Gastroesophageal sphincter (tissue), 4 donors: Measurements from ENCODE around the gene HEPHL1. TPM values are rescaled to one million over a fixed set of nuclear protein-coding genes. Genes with fewer than 3 reads are reported as not detected.

Experiments
- ATAC-seq: fragments of 150-250 bp; one replicate; pipeline ENCODE4 v1.9.1; 2016; ENCODE audit warnings: mild to moderate bottlenecking, moderate library complexity
- H3K27ac ChIP-seq, 4 donors: fragments of 200-600 bp; sonication (generic) in 3 of 4; 1 replicate in 3 of 4; 2 replicates in 1 of 4; pipeline ENCODE4 v1.5.1; 2016 to 2019
- H3K27me3 ChIP-seq: fragments of 200-600 bp; sonication (generic); one replicate; pipeline ENCODE4 v1.5.1; 2019
- H3K36me3 ChIP-seq, 2 donors: fragments of 200-600 bp; sonication (generic); one replicate each; pipeline ENCODE4 v1.5.1; 2019; ENCODE audit warnings: control low read depth in 1 of 2
- H3K4me1 ChIP-seq, 3 donors: fragments of 200-600 bp; sonication (generic); 1 replicate in 2 of 3; 2 replicates in 1 of 3; pipeline ENCODE4 v1.5.1; 2016 to 2019; ENCODE audit warnings: control low read depth in 2 of 3
- H3K4me3 ChIP-seq, 2 donors: fragments of 200-600 bp; sonication (generic); one replicate each; pipeline ENCODE4 v1.5.1; 2019; ENCODE audit warnings: mild to moderate bottlenecking in 1 of 2, moderate library complexity in 1 of 2
- H3K9me3 ChIP-seq, 3 donors: fragments of 200-600 bp; sonication (generic); one replicate each; pipeline ENCODE4 v1.5.1; 2017 to 2019; ENCODE audit warnings: control low read depth in 2 of 3
- EP300 ChIP-seq: sonication (generic); formaldehyde crosslinking; IDR thresholded peaks from one replicate; pipeline ENCODE4 v1.6.1; 2017; ENCODE audit warnings: antibody characterized with exemption, mild to moderate bottlenecking
- POLR2A ChIP-seq, 2 donors: fragments of 450-650 bp; IDR thresholded peaks; one replicate each; pipeline ENCODE4 v1.6.1; 2017; ENCODE audit warnings: antibody characterized with exemption in 2 of 2, mild to moderate bottlenecking in 2 of 2, moderate library complexity in 1 of 2
- POLR2AphosphoS5 ChIP-seq: sonication (generic); formaldehyde crosslinking; IDR thresholded peaks from one replicate; pipeline ENCODE4 v1.6.1; 2017; ENCODE audit warnings: antibody characterized with exemption
- WGBS, 2 donors: methylation state at CpG; one replicate each; pipeline ENCODE4 v1.1.5; 2018; ENCODE audit warnings: low coverage in 1 of 2; 5-methylcytosine and 5-hydroxymethylcytosine counted together
- total RNA-seq, 4 donors: library from RNA; depleted of rRNA; stranded (reverse); fragments of >200 nt; gene quantifications; one replicate each; pipeline ENCODE4 v1.1.0, GENCODE V29; 2016
- TF ChIP-seq, protein P1 (sequence below), 4 experiments: fragments of 200-600 bp in 2 of 4; fragments of 450-650 bp in 2 of 4; sonication (generic) in 1 of 4; IDR thresholded peaks; one replicate each; pipeline ENCODE4 v1.5.1; 2017 to 2019; ENCODE audit warnings: antibody characterized with exemption in 4 of 4, mild to moderate bottlenecking in 2 of 4, moderate library complexity in 2 of 4

HEPHL1 gene
- total RNA-seq, 4 donors from 2014 or later: 0.16 to 0.67 TPM; not detected in 2

DNA sequence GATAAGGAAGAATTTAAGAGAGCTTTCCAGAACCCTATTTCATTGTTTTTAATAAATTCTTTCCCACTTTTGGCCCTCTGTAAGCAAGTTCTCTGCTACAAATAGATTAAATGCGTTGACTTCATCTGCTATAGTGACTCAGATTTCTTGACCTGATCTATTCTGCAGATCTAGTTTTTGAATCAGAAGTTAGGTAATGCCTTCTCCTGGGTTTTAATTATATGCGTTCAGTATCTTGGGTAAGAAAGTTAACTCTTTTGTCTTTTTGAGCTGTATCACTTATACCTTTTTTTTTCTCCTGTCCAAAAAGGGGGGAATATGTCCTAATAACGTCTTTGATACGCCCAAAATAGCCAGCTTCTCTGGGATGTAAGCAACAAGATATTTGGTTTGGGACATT is 2.4 kb upstream of the HEPHL1 start:
- Histone ChIP-seq H3K9me3 (peaks cover 0 to 5% (median 0%) of the 10 kb centered on the region in 3 donors), H3K27ac (no peak overlapping the region), H3K4me3 (no peak overlapping the region), H3K36me3 (no peaks in the 10 kb centered on the region), H3K27me3 (no peaks in the 10 kb centered on the region), H3K4me1 (no peaks in the 10 kb centered on the region)
- 34 to 81% methylated on average over 3 to 4 of the region's 4 CpGs for WGBS, 2 donors
- TF ChIP-seq POLR2A (IDR thresholded peaks at IDR 0.05) (no peak), EP300 (no peak), POLR2AphosphoS5 (no peak)
- TF ChIP-seq, protein P1, sequence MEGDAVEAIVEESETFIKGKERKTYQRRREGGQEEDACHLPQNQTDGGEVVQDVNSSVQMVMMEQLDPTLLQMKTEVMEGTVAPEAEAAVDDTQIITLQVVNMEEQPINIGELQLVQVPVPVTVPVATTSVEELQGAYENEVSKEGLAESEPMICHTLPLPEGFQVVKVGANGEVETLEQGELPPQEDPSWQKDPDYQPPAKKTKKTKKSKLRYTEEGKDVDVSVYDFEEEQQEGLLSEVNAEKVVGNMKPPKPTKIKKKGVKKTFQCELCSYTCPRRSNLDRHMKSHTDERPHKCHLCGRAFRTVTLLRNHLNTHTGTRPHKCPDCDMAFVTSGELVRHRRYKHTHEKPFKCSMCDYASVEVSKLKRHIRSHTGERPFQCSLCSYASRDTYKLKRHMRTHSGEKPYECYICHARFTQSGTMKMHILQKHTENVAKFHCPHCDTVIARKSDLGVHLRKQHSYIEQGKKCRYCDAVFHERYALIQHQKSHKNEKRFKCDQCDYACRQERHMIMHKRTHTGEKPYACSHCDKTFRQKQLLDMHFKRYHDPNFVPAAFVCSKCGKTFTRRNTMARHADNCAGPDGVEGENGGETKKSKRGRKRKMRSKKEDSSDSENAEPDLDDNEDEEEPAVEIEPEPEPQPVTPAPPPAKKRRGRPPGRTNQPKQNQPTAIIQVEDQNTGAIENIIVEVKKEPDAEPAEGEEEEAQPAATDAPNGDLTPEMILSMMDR (IDR thresholded peaks at IDR 0.05): no peak
- ATAC-seq: no peak

- Histone ChIP-seq H3K27ac (no peak overlapping the region), H3K4me3 (no peak overlapping the region), H3K36me3 (no peaks in the 10 kb centered on the region), H3K4me1 (no peaks in the 10 kb centered on the region), H3K9me3 (peaks cover 0 to 21% (median 0%) of the 10 kb centered on the region in 3 donors), H3K27me3 (no peaks in the 10 kb centered on the region)
- ATAC-seq: no peak
- TF ChIP-seq POLR2A (IDR thresholded peaks at IDR 0.05): no peak
- no peak for TF ChIP-seq POLR2AphosphoS5
- TF ChIP-seq EP300: no peak
- TF ChIP-seq, protein P1 (IDR thresholded peaks at IDR 0.05): no peak
- 55 to 73% methylated on average over 1 to 2 of the region's 2 CpGs for WGBS, 2 donors
Observed at GRCh38 chr11:94023856-94024255, 2.7 kb downstream of the HEPHL1 start.

- Histone ChIP-seq H3K27ac (no peak overlapping the region), H3K4me3 (no peak overlapping the region), H3K4me1 (no peaks in the 10 kb centered on the region), H3K36me3 (no peaks in the 10 kb centered on the region), H3K27me3 (no peaks in the 10 kb centered on the region), H3K9me3 (peaks cover 0 to 21% (median 0%) of the 10 kb centered on the region in 3 donors)
- no peak for ATAC-seq
- TF ChIP-seq POLR2A (IDR thresholded peaks at IDR 0.05): no peak
- TF ChIP-seq EP300: no peak
- TF ChIP-seq, protein P1 (IDR thresholded peaks at IDR 0.05): no peak
- no peak for TF ChIP-seq POLR2AphosphoS5
- WGBS, 2 donors: 20 to 50% methylated on average over 1 of the region's 2 CpGs
Observed at GRCh38 chr11:94024547-94024946, 3.4 kb downstream of the HEPHL1 start.

DNA sequence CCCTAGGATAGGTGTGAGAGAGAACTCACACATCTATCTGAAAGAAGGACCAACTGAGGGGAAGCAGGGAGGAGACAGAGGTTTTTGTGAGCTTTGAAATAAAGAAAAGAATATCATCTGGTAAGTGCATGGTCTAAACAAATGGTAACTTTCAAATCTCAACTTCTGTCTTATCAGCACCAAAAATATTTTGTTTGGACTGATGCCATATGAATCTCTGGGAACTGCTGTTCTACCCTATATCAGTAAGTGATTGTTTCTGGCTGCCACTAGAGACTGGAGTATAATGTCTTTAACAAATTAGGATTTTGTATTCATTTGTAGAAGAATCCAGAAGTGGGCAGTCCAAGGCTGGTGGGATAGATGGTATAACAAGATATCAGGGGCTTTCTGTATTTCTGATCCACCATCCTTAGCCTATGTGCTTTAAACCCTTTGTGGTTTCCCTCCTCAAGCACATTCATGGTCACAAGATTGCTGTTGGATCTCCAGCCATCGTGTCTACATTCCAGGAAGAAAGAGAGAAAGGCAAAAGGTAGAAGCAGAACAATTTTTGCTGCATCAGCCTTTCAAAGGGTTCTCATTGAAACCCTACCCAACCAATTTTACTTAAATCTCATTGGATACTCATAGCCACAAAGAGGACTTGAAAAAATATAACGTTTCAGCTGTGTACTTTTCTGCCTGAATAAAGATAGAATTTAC is 4.7 kb downstream of the HEPHL1 start:
- ATAC-seq: no peak
- Histone ChIP-seq H3K4me3 (no peak overlapping the region), H3K27me3 (no peaks in the 10 kb centered on the region), H3K27ac (no peak overlapping the region), H3K9me3 (peaks cover 0 to 26% (median 0%) of the 10 kb centered on the region in 3 donors), H3K4me1 (no peaks in the 10 kb centered on the region), H3K36me3 (no peaks in the 10 kb centered on the region)
- WGBS, 2 donors: 62 to 85% methylated on average over 2 of the region's 2 CpGs
- TF ChIP-seq, protein P1 (IDR thresholded peaks at IDR 0.05): no peak
- TF ChIP-seq POLR2A (IDR thresholded peaks at IDR 0.05): no peak
- no peak for TF ChIP-seq EP300
- no peak for TF ChIP-seq POLR2AphosphoS5

DNA sequence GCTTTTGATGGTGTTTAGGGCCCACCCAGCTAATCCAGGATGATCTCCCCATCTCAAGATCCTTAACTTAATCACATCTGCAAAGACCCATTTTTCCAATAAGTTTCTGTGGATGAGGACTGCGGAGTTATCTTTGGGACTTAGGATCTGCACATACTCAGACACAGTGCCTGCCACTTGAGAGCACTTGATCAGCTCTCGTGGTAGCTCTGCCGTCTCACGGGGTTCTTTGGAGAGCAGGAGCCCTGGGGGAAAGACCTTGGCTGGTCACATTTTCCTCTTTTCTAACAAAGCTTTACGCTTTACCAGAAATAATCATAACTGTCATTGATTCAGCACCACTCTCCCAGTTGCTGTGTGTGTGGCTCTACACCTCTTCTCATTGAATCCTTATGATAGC is 6.1 kb downstream of the HEPHL1 start:
- no peak for ATAC-seq
- Histone ChIP-seq H3K27ac (no peak overlapping the region), H3K4me1 (no peaks in the 10 kb centered on the region), H3K36me3 (no peaks in the 10 kb centered on the region), H3K9me3 (peaks cover 0 to 26% (median 0%) of the 10 kb centered on the region in 3 donors), H3K27me3 (no peaks in the 10 kb centered on the region), H3K4me3 (no peak overlapping the region)
- TF ChIP-seq, protein P1 (IDR thresholded peaks at IDR 0.05): no peak
- TF ChIP-seq EP300: no peak
- no peak for TF ChIP-seq POLR2AphosphoS5
- no peak for TF ChIP-seq POLR2A (IDR thresholded peaks at IDR 0.05)
- WGBS, 2 donors: 89% methylated on average over 4 to 5 of the region's 5 CpGs
